Spleen (tissue), 11 donors: ENCODE results near the gene PLA2G4D. TPM values are rescaled to one million over a fixed set of nuclear protein-coding genes. Genes with fewer than 3 reads are reported as not detected.

Experiments
- DNase-seq: peaks from one replicate; pipeline ENCODE4 v3.0.0-alpha.2; 2020
- H3K27ac ChIP-seq, 8 donors: fragments of 200-600 bp; sonication (generic) in 7 of 8; 1 replicate in 4 of 8; 2 replicates in 4 of 8; pipeline versions ENCODE4 v1.5.0 to v1.8.0; 2016 to 2021; ENCODE audit warnings: inconsistent platforms in 4 of 8, mild to moderate bottlenecking in 4 of 8, moderate library complexity in 1 of 8
- H3K27me3 ChIP-seq, 7 donors: fragments of 200-600 bp; sonication (generic) in 6 of 7; replicated peaks in 1 of 7; 1 replicate in 4 of 7; 2 replicates in 3 of 7; pipeline versions ENCODE4 v1.5.0 to v1.8.0; 2016 to 2021; ENCODE audit warnings: inconsistent platforms in 3 of 7, mild to moderate bottlenecking in 1 of 7
- H3K36me3 ChIP-seq, 6 donors: fragments of 200-600 bp; sonication (generic) in 5 of 6; 1 replicate in 4 of 6; 2 replicates in 2 of 6; pipeline versions ENCODE4 v1.5.0 to v1.8.0; 2016 to 2021; ENCODE audit warnings: inconsistent platforms in 2 of 6
- H3K4me1 ChIP-seq, 6 donors: fragments of 200-600 bp; sonication (generic) in 5 of 6; 1 replicate in 3 of 6; 2 replicates in 3 of 6; pipeline versions ENCODE4 v1.5.0 to v1.8.0; 2016 to 2021; ENCODE audit warnings: inconsistent platforms in 3 of 6
- H3K4me3 ChIP-seq, 8 donors: fragments of 200-600 bp; sonication (generic) in 7 of 8; 1 replicate in 4 of 8; 2 replicates in 4 of 8; pipeline versions ENCODE4 v1.5.0 to v1.8.0; 2016 to 2021; ENCODE audit warnings: inconsistent platforms in 4 of 8, mild to moderate bottlenecking in 4 of 8, moderate library complexity in 2 of 8
- H3K9me3 ChIP-seq, 8 donors: fragments of 200-600 bp; sonication (generic) in 7 of 8; 1 replicate in 4 of 8; 2 replicates in 4 of 8; pipeline versions ENCODE4 v1.5.0 to v1.8.0; 2016 to 2021; ENCODE audit warnings: inconsistent platforms in 4 of 8
- POLR2A ChIP-seq, 3 donors: fragments of 450-650 bp; IDR thresholded peaks; one replicate each; pipeline ENCODE4 v1.5.1; 2017; ENCODE audit warnings: antibody characterized with exemption in 3 of 3, mild to moderate bottlenecking in 1 of 3
- POLR2AphosphoS5 ChIP-seq, 3 donors: sonication (generic); formaldehyde crosslinking; IDR thresholded peaks; one replicate each; pipeline ENCODE4 v1.5.1; 2017; ENCODE audit warnings: antibody characterized with exemption in 3 of 3
- WGBS, 5 donors: extraction: QIAGEN DNeasy Blood & Tissue Kit in 3 of 5; methylation state at CpG; one replicate each; pipeline versions ENCODE4 v1.1.5 to v1.1.7; 2013 to 2018; 5-methylcytosine and 5-hydroxymethylcytosine counted together
- intact Hi-C: fragments of 100-400 bp; cut with DNase I; formaldehyde crosslinking; loops from one replicate; pipeline ENCODE4 v1.15.0; 2023; ENCODE audit warnings: low total_unique reads
- polyA plus RNA-seq, 3 donors: library from polyadenylated mRNA; stranded (reverse); fragments of 200-250 nt; gene quantifications; one replicate each; pipeline ENCODE4 v1.2.1, GENCODE V29; 2013
- total RNA-seq, 7 donors: library from RNA; depleted of rRNA in 3 of 7; stranded (reverse); fragments of >200 nt in 3 of 7; fragmentation: NEBNext Ultra II Directional in 4 of 7; extraction: Animal tissue kit (Norgen Biotek cat#: 25700) in 4 of 7; gene quantifications; one replicate each; pipeline versions ENCODE4 v1.1.0 to v1.2.1, GENCODE V29; 2016 to 2021
- TF ChIP-seq, protein P1 (sequence below), 11 experiments: fragments of 200-600 bp in 7 of 11; fragments of 450-650 bp in 4 of 11; sonication (generic) in 4 of 11; IDR thresholded peaks in 8 of 11; conservative IDR thresholded peaks in 3 of 11; 1 replicate in 7 of 11; 2 replicates in 4 of 11; pipeline versions ENCODE4 v1.4.0 to v1.8.0; 2016 to 2021; ENCODE audit warnings: antibody characterized with exemption in 11 of 11, inconsistent platforms in 4 of 11, mild to moderate bottlenecking in 1 of 11
- donor health status: healthy with polysubstance abuse.
- donor health status: DM: no; HTN: no; CAD: no; lungs with moderate emphysema.
- donor health status: DM: no; HTN: no; CAD: no.
- donor health status: Bipolar disorder and iron deficiency.
- donor health status: healthy.
- donor health status: DM: no; HTN: no; CAD: no.
- donor health status: DM: yes; HTN: yes; CAD: no.

The PLA2G4D gene
- total and polyA plus RNA-seq, 10 donors: not detected

GRCh38 chr15:42036112-42036905 is 58.1 kb downstream of the PLA2G4D start:
- no peak for DNase-seq
- 80 to 93% (median 88%) methylated on average over 31 to 45 of the region's 45 CpGs for WGBS, 5 donors
- Histone ChIP-seq H3K36me3 (no peaks in the 10 kb centered on the region), H3K4me1 (peaks cover 0 to 18% (median 14%) of the 10 kb centered on the region in 6 donors), H3K4me3 (no peak overlapping the region), H3K9me3 (peaks cover 0 to 6% (median 0%) of the 10 kb centered on the region in 8 donors), H3K27ac (no peak overlapping the region), H3K27me3 (no peaks in the 10 kb centered on the region)
- TF ChIP-seq POLR2AphosphoS5 (IDR thresholded peaks at IDR 0.05) (no peak), POLR2A (IDR thresholded peaks at IDR 0.05) (no peak)
- TF ChIP-seq, protein P1, sequence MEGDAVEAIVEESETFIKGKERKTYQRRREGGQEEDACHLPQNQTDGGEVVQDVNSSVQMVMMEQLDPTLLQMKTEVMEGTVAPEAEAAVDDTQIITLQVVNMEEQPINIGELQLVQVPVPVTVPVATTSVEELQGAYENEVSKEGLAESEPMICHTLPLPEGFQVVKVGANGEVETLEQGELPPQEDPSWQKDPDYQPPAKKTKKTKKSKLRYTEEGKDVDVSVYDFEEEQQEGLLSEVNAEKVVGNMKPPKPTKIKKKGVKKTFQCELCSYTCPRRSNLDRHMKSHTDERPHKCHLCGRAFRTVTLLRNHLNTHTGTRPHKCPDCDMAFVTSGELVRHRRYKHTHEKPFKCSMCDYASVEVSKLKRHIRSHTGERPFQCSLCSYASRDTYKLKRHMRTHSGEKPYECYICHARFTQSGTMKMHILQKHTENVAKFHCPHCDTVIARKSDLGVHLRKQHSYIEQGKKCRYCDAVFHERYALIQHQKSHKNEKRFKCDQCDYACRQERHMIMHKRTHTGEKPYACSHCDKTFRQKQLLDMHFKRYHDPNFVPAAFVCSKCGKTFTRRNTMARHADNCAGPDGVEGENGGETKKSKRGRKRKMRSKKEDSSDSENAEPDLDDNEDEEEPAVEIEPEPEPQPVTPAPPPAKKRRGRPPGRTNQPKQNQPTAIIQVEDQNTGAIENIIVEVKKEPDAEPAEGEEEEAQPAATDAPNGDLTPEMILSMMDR (IDR thresholded peaks at IDR 0.05 in 8 of 11, conservative IDR thresholded peaks at IDR 0.05 in 3 of 11): no peak
- intact Hi-C loops: no loop called here

GRCh38 chr15:42035435-42035761 is 59.0 kb downstream of the PLA2G4D start:
- Histone ChIP-seq H3K27ac (no peak overlapping the region), H3K27me3 (no peaks in the 10 kb centered on the region), H3K4me3 (no peak overlapping the region), H3K4me1 (peaks cover 0 to 18% (median 14%) of the 10 kb centered on the region in 6 donors), H3K36me3 (no peaks in the 10 kb centered on the region), H3K9me3 (peaks cover 0 to 6% (median 0%) of the 10 kb centered on the region in 8 donors)
- intact Hi-C loops: no loop called here
- WGBS, 5 donors: 23 to 31% (median 28%) methylated on average over 3 of the region's 3 CpGs
- TF ChIP-seq, protein P1 (IDR thresholded peaks at IDR 0.05 in 8 of 11, conservative IDR thresholded peaks at IDR 0.05 in 3 of 11): no peak
- DNase-seq: no peak

DNA sequence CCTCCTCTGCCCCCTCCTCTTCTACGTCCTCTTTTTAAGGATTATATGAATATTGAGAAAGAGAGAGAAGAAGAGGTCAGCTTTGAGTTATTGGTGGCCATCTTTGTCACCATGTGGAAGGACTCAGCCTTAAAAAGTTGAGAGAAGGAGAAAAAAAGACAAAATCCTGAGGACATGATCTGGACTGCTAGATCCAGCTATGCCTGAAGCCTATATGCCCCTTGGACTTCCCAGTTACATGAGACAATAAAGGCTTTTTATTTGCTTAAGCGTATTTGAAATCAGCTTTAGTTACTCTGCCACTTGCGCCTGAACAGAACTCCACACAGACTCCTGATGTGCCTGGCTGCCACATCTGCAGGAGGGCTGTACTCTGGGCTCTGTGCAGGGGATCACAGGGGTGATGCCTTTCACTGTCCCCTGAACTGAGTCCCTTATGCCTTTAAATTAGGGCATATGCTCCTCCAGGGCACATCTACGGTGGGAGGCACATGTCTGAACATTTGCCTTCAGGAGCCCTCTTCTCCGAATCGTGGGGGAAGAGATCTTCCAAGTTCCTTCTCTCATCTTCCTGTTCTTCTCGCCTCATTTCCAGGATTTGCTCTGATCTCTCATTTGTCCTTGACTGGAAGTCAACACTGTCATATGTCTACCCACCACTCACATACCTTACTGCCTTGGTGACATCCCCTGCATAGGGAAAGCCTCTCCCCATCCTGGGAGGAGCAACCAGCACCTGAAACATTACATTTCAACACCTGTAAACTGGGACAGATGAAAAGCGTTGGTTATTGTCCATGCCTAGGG is 59.5 kb downstream of the PLA2G4D start:
- WGBS, 5 donors: 65 to 75% (median 67%) methylated on average over 8 of the region's 8 CpGs
- no peak for DNase-seq
- TF ChIP-seq POLR2AphosphoS5 (IDR thresholded peaks at IDR 0.05) (no peak), POLR2A (IDR thresholded peaks at IDR 0.05) (no peak)
- TF ChIP-seq, protein P1 (IDR thresholded peaks at IDR 0.05 in 8 of 11, conservative IDR thresholded peaks at IDR 0.05 in 3 of 11): no peak

More for the DNA sequence above, 59.5 kb downstream of the PLA2G4D start:
- Histone ChIP-seq H3K4me1 (peaks cover 0 to 18% (median 14%) of the 10 kb centered on the region in 6 donors), H3K4me3 (no peak overlapping the region), H3K27ac (no peak overlapping the region), H3K36me3 (no peaks in the 10 kb centered on the region), H3K27me3 (no peaks in the 10 kb centered on the region), H3K9me3 (peaks cover 0 to 6% (median 0%) of the 10 kb centered on the region in 8 donors)
- intact Hi-C loops: no loop called here
